Measurements from ENCODE around the gene CACNG4.

GRCh38 chr17:66989076-66989475 lies 24.6 kb downstream of the CACNG4 start:
- TF ChIP-seq CTCF (IDR thresholded peaks at IDR 0.05), result no peak
- TF ChIP-seq POLR2A (IDR thresholded peaks at IDR 0.05), result no peak
